T-helper 17 cell (primary cell): ENCODE measurements around the gene OR5K2. TPM values are rescaled to one million over a fixed set of nuclear protein-coding genes. Genes with fewer than 3 reads are reported as not detected.
A peak's percentile ranks its signal among the peaks of the same experiment; 100 is the strongest.

Source experiments
- ATAC-seq: fragments of 150-1000 bp; cut with Tn5 transposase; 2 replicates; pipeline ENCODE4 v1.10.0; 2021; ENCODE audit warnings: mild to moderate bottlenecking, moderate library complexity
- DNase-seq, 3 donors: peaks; one replicate each; pipeline versions ENCODE4 v3.0.0 to v3.0.0-alpha.2; 2020 to 2021
- H3K9me3 ChIP-seq: one replicate; pipeline ENCODE4 v1.7.0; 2013; ENCODE audit warnings: low read length, mild to moderate bottlenecking; ENCODE audit not compliant: control insufficient read depth, poor library complexity, severe bottlenecking
- H3K27ac Mint-ChIP-seq: one replicate; pipeline ENCODE4 v1.8.0; 2022; ENCODE audit warnings: mild to moderate bottlenecking, moderate library complexity, mixed read lengths
- H3K27me3 Mint-ChIP-seq: one replicate; pipeline ENCODE4 v1.8.0; 2022; ENCODE audit warnings: mixed read lengths
- H3K36me3 Mint-ChIP-seq: one replicate; pipeline ENCODE4 v1.8.0; 2022; ENCODE audit warnings: low read depth, mixed read lengths
- H3K4me1 Mint-ChIP-seq: one replicate; pipeline ENCODE4 v1.8.0; 2022; ENCODE audit warnings: mild to moderate bottlenecking, mixed read lengths
- H3K4me3 Mint-ChIP-seq: one replicate; pipeline ENCODE4 v1.8.0; 2022; ENCODE audit warnings: mild to moderate bottlenecking, moderate library complexity, mixed read lengths
- total RNA-seq, 4 donors: library from RNA in 2 of 4; stranded (reverse) in 2 of 4; gene quantifications; one replicate each; pipeline ENCODE4 v1.2.3 and lab custom pipeline; 2022 to 2026

OR5K2 gene
- total RNA-seq, 2 donors from 2014 or later: not detected

DNA sequence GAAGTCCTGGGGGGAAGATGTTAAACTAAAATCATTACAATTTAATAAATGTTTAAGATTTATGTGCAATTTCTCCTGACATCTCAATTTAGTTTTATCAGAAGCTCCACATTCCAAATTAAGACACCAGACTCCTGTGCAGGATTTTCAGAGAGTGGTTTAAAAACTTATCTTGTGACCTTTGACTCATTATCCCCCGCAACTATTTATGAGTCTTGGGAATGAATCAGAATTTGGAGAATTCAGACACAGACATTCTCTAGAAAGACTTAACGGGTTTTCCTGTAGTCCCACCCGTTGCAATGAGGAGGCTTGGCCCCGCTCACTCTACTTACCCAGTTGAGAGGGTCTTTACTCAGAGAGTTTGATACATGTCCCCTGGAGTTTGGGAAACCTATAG lies 7.1 kb downstream of the OR5K2 start:
- H3K27ac Mint-ChIP-seq: no peak overlapping the region

GRCh38 chr3:98508582-98508981 lies 11.1 kb downstream of the OR5K2 start:
- Mint-ChIP-seq H3K36me3 (peaks cover 7% of the 10 kb centered on the region), H3K27ac (peak overlapping the region; percentile 59), H3K4me1 (peaks cover 23% of the 10 kb centered on the region), H3K4me3 (no peak overlapping the region), H3K27me3 (no peaks in the 10 kb centered on the region)
- ATAC-seq (peak; percentile 83), DNase-seq (no peak)
- no peaks in the 10 kb centered on the region for H3K9me3 ChIP-seq

More for the DNA sequence above, 7.1 kb downstream of the OR5K2 start:
- peaks cover 20% of the 10 kb centered on the region for H3K4me1 Mint-ChIP-seq
- no peaks in the 10 kb centered on the region for H3K9me3 ChIP-seq
- H3K27me3 Mint-ChIP-seq: no peaks in the 10 kb centered on the region
- no peak for DNase-seq
- H3K36me3 Mint-ChIP-seq: peaks cover 7% of the 10 kb centered on the region
- no peak for ATAC-seq
- no peak overlapping the region for H3K4me3 Mint-ChIP-seq

DNA sequence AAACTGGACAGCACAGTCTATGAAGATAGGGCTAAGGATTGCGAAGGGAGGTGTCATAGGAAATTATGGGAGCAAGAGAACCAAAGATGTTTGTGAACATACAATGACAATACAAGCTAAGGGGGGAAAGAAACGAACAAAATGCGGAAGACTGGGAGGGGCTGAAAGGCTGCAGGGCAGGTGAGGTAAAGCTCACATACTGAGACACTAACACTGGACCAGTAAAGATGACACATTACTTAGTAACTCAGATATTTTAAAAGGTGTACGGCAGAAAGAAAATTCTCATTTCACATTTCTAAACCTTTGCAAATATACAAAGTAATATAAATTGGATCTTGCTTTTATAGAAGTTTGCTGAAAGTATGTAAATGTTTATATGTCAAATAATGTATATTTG lies 15.1 kb downstream of the OR5K2 start:
- Mint-ChIP-seq H3K27ac (no peak overlapping the region), H3K4me3 (peak overlapping the region; percentile 9), H3K36me3 (peaks cover 9% of the 10 kb centered on the region), H3K27me3 (no peaks in the 10 kb centered on the region), H3K4me1 (peaks cover 32% of the 10 kb centered on the region)
- no peak for ATAC-seq
- DNase-seq: no peak
- H3K9me3 ChIP-seq: no peaks in the 10 kb centered on the region

DNA sequence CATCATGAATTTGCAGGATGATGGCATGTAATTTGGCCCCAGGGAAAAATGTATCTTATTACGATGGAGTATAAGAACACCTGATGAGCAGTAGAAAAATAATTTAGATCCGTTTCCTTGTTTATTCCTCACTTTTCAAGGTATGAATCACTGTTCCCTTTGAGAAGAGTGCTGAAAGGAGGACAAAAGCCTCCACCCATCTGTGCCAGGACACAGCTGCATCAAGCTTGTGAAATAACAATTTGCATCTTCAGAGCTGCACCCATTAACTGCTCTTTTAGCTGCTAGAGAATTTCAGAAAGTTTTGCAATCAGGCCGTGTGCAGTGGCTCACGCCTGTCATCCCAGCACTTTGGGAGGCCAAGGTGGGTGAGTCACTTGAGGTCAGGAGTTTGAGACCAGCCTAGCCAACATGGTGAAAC lies 15.6 kb downstream of the OR5K2 start:
- Mint-ChIP-seq H3K27me3 (no peaks in the 10 kb centered on the region), H3K27ac (peak overlapping the region; percentile 39), H3K36me3 (peaks cover 9% of the 10 kb centered on the region), H3K4me1 (peaks cover 31% of the 10 kb centered on the region), H3K4me3 (no peak overlapping the region)
- H3K9me3 ChIP-seq: no peaks in the 10 kb centered on the region
- no peak for DNase-seq
- ATAC-seq: no peak

GRCh38 chr3:98513736-98514135 lies 16.3 kb downstream of the OR5K2 start:
- H3K36me3 Mint-ChIP-seq: peaks cover 5% of the 10 kb centered on the region
- no peak overlapping the region for H3K4me3 Mint-ChIP-seq
- ATAC-seq (no peak), DNase-seq (no peak)
- no peaks in the 10 kb centered on the region for H3K9me3 ChIP-seq
- no peaks in the 10 kb centered on the region for H3K27me3 Mint-ChIP-seq
- H3K4me1 Mint-ChIP-seq: peaks cover 31% of the 10 kb centered on the region
- peak overlapping the region; percentile 39 for H3K27ac Mint-ChIP-seq

GRCh38 chr3:98514948-98515347 lies 17.5 kb downstream of the OR5K2 start:
- no peak for DNase-seq
- H3K9me3 ChIP-seq: no peaks in the 10 kb centered on the region
- ATAC-seq: no peak
- Mint-ChIP-seq H3K4me1 (peaks cover 35% of the 10 kb centered on the region), H3K4me3 (no peak overlapping the region), H3K27me3 (no peaks in the 10 kb centered on the region), H3K36me3 (peaks cover 9% of the 10 kb centered on the region), H3K27ac (peak overlapping the region; percentile 59)

DNA sequence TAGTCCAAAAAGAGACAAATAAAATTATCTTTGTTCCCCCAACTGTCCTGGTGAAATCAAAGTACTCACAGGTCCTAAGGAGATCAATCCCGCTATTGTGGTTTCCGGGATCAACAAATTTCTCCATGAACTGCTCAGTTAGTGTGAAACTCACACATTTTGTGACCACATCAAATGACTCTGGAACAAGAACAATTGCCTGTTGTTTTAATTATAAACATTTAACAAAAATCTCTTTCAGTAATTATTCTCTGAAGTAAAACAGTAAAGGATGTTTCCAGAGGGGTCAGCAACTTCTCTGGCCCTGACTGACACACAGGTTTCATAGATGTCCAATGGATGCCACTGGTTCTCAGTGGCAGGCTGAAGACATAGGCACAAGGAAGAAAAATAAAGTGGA lies 21.3 kb downstream of the OR5K2 start:
- H3K4me3 Mint-ChIP-seq: peak overlapping the region; percentile 77
- no peaks in the 10 kb centered on the region for H3K27me3 Mint-ChIP-seq
- H3K27ac Mint-ChIP-seq: peak overlapping the region; percentile 97
- ATAC-seq: no peak
- DNase-seq: no peak
- no peaks in the 10 kb centered on the region for H3K9me3 ChIP-seq
- peaks cover 22% of the 10 kb centered on the region for H3K36me3 Mint-ChIP-seq
- H3K4me1 Mint-ChIP-seq: peaks cover 53% of the 10 kb centered on the region

- H3K27me3 Mint-ChIP-seq: no peaks in the 10 kb centered on the region
- no peaks in the 10 kb centered on the region for H3K9me3 ChIP-seq
- DNase-seq (no peak), ATAC-seq (no peak)
- peaks cover 53% of the 10 kb centered on the region for H3K4me1 Mint-ChIP-seq
- H3K4me3 Mint-ChIP-seq: peak overlapping the region; percentile 77
- H3K36me3 Mint-ChIP-seq: peaks cover 22% of the 10 kb centered on the region
- peak overlapping the region; percentile 97 for H3K27ac Mint-ChIP-seq
Measured at GRCh38 chr3:98519351-98519750, 21.9 kb downstream of the OR5K2 start.

DNA sequence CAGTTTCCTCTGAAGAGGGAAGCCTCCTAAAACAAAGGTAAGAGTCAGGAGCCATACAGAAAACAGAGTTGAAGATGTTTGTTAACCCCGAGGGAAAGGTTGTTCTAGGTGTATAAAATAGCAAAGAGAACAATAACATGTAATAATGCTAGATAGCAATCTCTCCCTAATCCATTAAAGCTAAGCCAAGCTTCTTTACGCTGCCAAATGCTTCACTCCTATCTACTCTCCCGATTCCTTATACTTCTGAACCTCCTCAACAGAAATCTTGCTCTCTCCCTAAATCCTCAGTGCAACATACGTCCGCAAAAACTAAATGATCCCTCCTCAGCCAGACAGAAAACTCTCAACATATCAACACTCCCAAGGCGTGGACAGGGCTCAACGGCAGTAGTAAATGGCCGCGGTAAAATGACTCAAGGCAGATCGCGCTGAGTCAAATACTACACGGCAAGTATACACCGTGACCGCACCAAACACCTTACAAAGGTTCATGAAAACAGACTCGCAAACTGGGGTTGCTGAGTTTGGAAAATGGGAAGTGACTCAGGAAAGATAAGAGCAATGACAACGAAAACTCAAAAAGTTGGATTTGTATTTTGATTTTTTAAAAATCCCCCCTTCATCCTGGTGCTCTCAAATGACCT lies 24.5 kb downstream of the OR5K2 start:
- Mint-ChIP-seq H3K36me3 (peaks cover 19% of the 10 kb centered on the region), H3K27ac (peak overlapping the region; percentile 97), H3K4me1 (peaks cover 44% of the 10 kb centered on the region), H3K27me3 (no peaks in the 10 kb centered on the region), H3K4me3 (peak overlapping the region; percentile 98)
- DNase-seq (peak; percentile 18 to 36 (median 20)), ATAC-seq (peak; percentile 42)
- no peaks in the 10 kb centered on the region for H3K9me3 ChIP-seq

DNA sequence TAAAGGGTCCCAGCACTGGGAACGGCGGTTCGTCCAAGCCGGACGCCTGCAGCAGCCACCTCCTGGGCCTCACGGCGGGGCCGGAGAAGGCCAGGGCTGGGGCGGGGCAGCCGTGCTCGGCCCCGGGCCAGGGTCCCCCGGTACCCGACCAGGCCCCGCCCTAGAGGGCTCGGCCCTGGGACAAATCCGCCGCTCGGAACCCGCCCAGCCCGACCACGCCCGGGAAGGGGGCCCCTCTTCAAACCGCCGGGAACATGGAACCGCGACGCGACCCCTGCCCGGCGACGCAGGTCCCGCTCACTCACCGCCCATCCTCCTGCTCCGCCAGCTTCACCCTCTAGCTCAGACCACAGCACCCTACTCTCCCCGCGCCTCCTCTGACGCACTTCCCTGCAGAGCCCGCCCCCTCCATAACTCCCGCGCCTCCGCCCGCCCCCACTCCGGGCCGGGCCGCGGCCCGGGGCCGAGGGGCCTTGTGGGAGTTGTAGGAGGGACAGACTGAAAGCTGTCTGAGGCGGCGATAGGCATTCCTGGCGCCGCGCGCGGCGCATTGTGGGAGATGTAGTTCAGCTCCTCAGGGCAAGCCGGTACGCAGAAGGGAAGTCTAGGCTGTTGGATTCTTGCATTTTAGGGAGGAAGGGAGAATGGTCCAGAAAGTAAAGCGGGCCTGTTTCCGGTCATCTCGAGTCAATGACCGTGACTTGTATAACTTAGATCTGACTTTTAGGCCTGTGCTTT lies 25.2 kb downstream of the OR5K2 start, which contains the start of gene CLDND1:
Gene CLDND1, minus strand, starts transcription at position 359 of the 738 bp plus-strand sequence. CDS start 1,478 bp downstream, outside the sequence.
- Mint-ChIP-seq H3K27ac (peak within 1 kb of the TSS; percentile 97), H3K27me3 (no peaks in the 10 kb centered on the region), H3K36me3 (peaks cover 19% of the 10 kb centered on the region), H3K4me3 (peak within 1 kb of the TSS; percentile 98), H3K4me1 (peaks cover 44% of the 10 kb centered on the region)
- peak; percentile 93 to 95 (median 93) for DNase-seq
- H3K9me3 ChIP-seq: no peaks in the 10 kb centered on the region
- peak; percentile 98 for ATAC-seq

GRCh38 chr3:98525494-98525893 lies 28.0 kb downstream of the OR5K2 start:
- Mint-ChIP-seq H3K4me1 (peaks cover 23% of the 10 kb centered on the region), H3K36me3 (peaks cover 12% of the 10 kb centered on the region), H3K27ac (no peak overlapping the region), H3K27me3 (no peaks in the 10 kb centered on the region), H3K4me3 (no peak overlapping the region)
- DNase-seq (no peak), ATAC-seq (no peak)
- no peaks in the 10 kb centered on the region for H3K9me3 ChIP-seq

GRCh38 chr3:98528474-98529346 lies 31.2 kb downstream of the OR5K2 start:
- H3K36me3 Mint-ChIP-seq: no peaks in the 10 kb centered on the region
- no peak for ATAC-seq
- H3K4me3 Mint-ChIP-seq: no peak overlapping the region
- no peaks in the 10 kb centered on the region for H3K27me3 Mint-ChIP-seq
- peaks cover 10% of the 10 kb centered on the region for H3K4me1 Mint-ChIP-seq
- H3K9me3 ChIP-seq: no peaks in the 10 kb centered on the region
- peak overlapping the region; percentile 39 for H3K27ac Mint-ChIP-seq
- DNase-seq: no peak
